ENCODE measurements around the gene XKR8. TPM values are rescaled to one million over a fixed set of nuclear protein-coding genes. Genes with fewer than 3 reads are reported as not detected.

XKR8 gene
- total RNA-seq, 1 experiment from 2014 or later, result 17.2 TPM

- no peak overlapping the region for H2AK5ac ChIP-seq (ENCODE audit: insufficient read length, low read length)
- H3K18ac ChIP-seq (ENCODE audit: insufficient read length, low read depth, low read length), result no peak overlapping the region
- H3K9me3 Mint-ChIP-seq, result no peaks in the 10 kb centered on the region
- H2BK5ac ChIP-seq (ENCODE audit: insufficient read length, low read length), result no peak overlapping the region
- H3K9me3 ChIP-seq (ENCODE audit: control insufficient read depth, low read depth, low read length), result no peaks in the 10 kb centered on the region
- H3K4ac ChIP-seq (ENCODE audit: low read depth, low read length), result no peak overlapping the region
- no peak for DNase-seq
- H4K5ac ChIP-seq (ENCODE audit: insufficient read length, low read depth, low read length), result no peak overlapping the region
- no peak overlapping the region for H3K4me2 ChIP-seq (ENCODE audit: insufficient read depth, insufficient read length, low read length)
- no peaks in the 10 kb centered on the region for H3K4me1 Mint-ChIP-seq
- TF ChIP-seq, protein P1, sequence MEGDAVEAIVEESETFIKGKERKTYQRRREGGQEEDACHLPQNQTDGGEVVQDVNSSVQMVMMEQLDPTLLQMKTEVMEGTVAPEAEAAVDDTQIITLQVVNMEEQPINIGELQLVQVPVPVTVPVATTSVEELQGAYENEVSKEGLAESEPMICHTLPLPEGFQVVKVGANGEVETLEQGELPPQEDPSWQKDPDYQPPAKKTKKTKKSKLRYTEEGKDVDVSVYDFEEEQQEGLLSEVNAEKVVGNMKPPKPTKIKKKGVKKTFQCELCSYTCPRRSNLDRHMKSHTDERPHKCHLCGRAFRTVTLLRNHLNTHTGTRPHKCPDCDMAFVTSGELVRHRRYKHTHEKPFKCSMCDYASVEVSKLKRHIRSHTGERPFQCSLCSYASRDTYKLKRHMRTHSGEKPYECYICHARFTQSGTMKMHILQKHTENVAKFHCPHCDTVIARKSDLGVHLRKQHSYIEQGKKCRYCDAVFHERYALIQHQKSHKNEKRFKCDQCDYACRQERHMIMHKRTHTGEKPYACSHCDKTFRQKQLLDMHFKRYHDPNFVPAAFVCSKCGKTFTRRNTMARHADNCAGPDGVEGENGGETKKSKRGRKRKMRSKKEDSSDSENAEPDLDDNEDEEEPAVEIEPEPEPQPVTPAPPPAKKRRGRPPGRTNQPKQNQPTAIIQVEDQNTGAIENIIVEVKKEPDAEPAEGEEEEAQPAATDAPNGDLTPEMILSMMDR (conservative IDR thresholded peaks at IDR 0.05), result no peak
- no peak overlapping the region for H3K27ac Mint-ChIP-seq
- no peaks in the 10 kb centered on the region for H3K23me2 ChIP-seq (ENCODE audit: insufficient read length, low read depth, low read length, poor library complexity, severe bottlenecking)
- no peak overlapping the region for H3K27ac ChIP-seq (ENCODE audit: insufficient read length, low read depth, low read length)
- H2BK120ac ChIP-seq (ENCODE audit: low read depth, low read length, poor library complexity, severe bottlenecking), result no peak overlapping the region
- peaks cover 0 to 23% (median 10%) of the 10 kb centered on the region in 3 experiments; a peak in 6 of 7 replicates for H3K36me3 Mint-ChIP-seq (ENCODE audit: insufficient read depth in 1 of 3, low read depth in 3 of 3)
- no peaks in the 10 kb centered on the region for H4K20me1 ChIP-seq (ENCODE audit: control insufficient read depth, insufficient read depth, insufficient read length)
- no peak overlapping the region for H3T11ph ChIP-seq (ENCODE audit: low read length)
- H3K4me1 ChIP-seq (ENCODE audit: insufficient read depth, low read length), result no peaks in the 10 kb centered on the region
- H3K14ac ChIP-seq (ENCODE audit: insufficient read depth, low read length), result no peak overlapping the region
- H4K8ac ChIP-seq (replicated peaks; ENCODE audit: insufficient read length, low read depth, low read length), result no peak overlapping the region
- H2BK20ac ChIP-seq (ENCODE audit: low read depth, low read length, poor library complexity, severe bottlenecking), result no peak overlapping the region
- H3K27me3 Mint-ChIP-seq (ENCODE audit: low read depth), result no peaks in the 10 kb centered on the region
- no peaks in the 10 kb centered on the region for H3K79me2 ChIP-seq (ENCODE audit: insufficient read depth, low read length)
- H3K27me3 ChIP-seq (ENCODE audit: insufficient read depth, low read length), result no peaks in the 10 kb centered on the region
- H3K23ac ChIP-seq (ENCODE audit: insufficient read length, low read depth, low read length), result no peak overlapping the region
- H2BK12ac ChIP-seq (ENCODE audit: insufficient read length, low read depth, low read length), result no peak overlapping the region
- H2BK15ac ChIP-seq (ENCODE audit: low read depth, low read length), result no peak overlapping the region
- no peak overlapping the region for H3K56ac ChIP-seq (ENCODE audit: insufficient read length, low read depth, low read length)
- no peak overlapping the region for H3K9ac ChIP-seq (ENCODE audit: extremely low read depth, insufficient read length, low read length)
- H3K4me3 Mint-ChIP-seq, result no peak overlapping the region
- H4K91ac ChIP-seq (ENCODE audit: insufficient read length, low read depth, low read length), result no peak overlapping the region
- no peaks in the 10 kb centered on the region for H3K79me1 ChIP-seq (ENCODE audit: insufficient read depth, low read depth, low read length, poor library complexity, severe bottlenecking)
- no CpG with 5 or more reads among the region's 4 CpGs for WGBS (ENCODE audit: extremely low coverage, insufficient read length, low lambda C conversion rate)
- H2AFZ ChIP-seq (ENCODE audit: low read length), result no peak overlapping the region
These were observed 14.1 kb downstream of the XKR8 start for GRCh38 chr1:27973771-27974416.
